GM12872 (cell line): ENCODE measurements around the gene GEMIN7.

Experiments
- CTCF ChIP-seq: IDR thresholded peaks from 3 replicates; pipeline ENCODE4 v1.5.1; 2011; ENCODE audit warnings: low read depth, mild to moderate bottlenecking, low read length, moderate library complexity; ENCODE audit not compliant: insufficient read depth

GEMIN7 gene

DNA sequence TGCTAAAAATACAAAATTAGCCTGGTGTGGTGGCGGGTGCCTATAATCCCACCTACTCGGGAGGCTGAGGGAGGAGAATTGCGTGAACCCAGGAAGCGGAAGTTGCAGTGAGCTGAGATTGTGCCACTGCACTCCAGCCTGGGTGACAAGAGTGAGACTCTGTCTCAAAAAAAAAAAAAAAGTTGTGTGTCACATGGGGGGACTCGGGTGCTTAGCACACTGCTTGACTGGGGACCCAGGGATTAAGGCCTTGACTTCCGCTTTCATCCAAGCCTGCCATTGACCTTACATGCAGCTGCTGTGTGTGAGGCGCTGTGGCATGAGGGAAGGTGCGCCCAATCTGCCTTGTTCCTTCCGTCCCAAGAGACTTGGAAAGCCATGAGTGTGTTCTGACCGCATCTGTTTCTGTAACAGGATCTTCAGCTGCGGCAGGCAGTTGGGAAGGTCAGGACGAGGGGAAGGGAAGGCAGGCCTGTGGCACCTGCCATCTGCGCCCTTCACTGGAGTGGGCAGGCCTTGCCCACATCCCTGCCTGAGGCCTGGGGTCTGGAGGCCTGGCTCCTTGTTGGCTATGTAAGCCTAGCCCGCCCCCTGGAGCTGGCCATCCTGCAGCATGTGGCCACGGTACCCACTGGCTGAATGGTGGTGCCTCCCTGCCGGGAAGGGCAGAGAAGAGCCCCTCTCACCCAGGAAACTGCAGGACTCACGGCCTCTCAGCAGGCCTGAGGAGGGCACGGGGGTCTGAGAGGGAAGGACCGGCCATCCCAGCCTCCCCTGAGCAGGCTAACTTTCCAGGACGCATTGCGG lies 37.0 kb downstream of the GEMIN7 start:
- no peak for TF ChIP-seq CTCF

DNA sequence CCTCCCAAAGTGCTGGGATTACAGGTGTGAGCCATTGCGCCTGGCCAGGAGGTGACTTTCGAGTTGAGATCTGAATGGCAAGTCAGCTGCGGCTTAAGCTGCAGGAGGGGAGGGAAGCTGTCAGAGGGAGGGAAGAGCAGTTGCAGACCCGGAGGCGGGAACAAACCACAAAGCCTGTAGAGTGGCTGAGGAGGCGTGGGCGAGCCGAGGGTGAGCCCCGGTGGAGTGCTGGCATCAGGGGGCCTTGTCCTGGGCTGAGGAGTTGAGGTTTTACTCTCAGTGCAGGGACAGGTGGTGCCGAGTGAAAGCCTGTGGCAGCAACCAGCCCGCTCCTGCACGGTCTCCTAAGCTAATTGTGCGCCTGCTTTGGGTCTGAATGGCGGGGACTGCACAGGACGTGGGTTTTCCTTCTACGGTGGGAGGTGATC lies 38.1 kb downstream of the GEMIN7 start:
- TF ChIP-seq CTCF = no peak

DNA sequence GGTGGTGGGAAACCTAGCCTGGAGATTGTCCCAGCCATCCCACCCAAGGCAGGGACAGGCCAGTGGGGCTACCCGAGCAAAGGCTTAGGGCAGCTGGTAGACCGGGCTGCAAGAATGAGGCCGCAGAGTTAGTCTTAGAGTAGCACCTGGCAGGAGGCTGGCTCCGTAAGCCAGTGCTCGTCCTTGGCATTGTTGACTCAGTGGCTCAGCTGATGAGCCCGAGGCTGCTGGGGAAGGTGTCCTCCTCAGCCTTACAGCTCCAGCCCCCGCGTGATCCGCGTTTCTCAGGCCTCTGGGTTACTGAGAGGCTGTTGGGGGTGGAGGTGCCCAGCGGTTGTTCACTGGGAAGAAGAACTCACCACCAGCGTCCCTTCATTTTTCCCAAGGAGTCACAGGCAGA lies 38.6 kb downstream of the GEMIN7 start:
- no peak for TF ChIP-seq CTCF

DNA sequence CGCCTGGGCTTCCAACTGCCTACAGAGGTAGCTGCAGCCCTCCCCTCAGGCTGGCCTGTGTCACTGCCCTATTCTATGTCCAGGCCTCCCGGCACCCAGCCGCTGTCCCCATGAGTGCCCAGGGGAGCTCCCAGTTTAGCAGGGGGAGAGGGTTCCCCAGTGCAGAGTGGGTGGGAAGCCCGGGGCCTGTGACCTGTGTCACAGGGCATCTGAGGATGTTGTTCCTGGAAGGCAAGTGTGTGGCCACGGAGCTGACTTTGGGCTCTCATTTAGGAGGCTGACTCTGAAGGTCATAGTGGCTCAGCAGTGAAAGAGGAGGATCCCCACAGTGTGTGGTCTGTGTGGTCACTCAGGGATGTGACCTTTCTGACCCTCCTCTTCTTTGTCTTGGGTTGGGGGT lies 39.0 kb downstream of the GEMIN7 start:
- TF ChIP-seq CTCF = no peak

DNA sequence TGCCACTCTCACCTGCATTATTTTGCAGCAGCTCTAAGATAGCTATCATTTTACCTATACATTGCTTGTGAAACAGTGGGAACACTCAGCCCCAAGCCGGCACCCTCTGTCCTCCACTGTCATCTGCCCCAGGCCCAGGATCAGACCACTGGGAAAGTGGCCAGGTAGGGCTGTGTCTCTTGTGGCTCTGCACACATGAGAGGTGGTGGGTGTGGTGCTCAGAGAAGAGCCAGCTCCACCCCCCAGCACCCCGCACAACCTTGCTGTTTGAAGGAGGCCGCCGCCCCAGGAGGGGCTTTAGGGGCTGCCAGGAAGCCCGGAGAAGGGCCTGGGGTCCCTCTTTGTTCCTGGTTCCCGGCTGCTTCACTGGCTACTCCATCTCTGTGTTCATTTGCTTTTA lies 40.5 kb downstream of the GEMIN7 start:
- no peak for TF ChIP-seq CTCF

DNA sequence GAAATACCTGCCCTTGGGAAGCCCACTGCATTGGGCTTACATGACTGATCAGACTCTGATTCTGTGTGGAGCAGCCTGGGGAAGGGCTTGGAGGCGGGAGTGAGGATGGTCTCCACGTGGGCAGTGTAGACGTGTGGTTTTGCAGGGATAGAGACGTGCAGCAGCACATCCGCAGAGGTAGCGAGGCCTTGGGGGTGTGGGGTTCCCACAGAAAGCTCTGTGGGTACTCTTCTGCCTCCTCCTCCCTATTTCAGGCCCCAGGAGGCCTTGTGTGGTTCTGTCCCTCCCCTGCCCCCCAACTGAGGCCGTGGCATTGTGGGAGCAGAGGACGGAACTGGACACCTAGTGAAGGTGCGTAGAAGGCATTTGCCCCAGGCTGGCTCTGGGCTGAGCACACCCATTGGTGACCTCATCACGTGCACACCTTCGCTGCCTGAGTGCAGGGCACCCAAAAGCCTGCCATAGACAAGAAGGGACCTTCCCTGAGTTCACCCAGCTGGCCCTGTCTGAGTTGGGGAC lies 42.8 kb downstream of the GEMIN7 start:
- TF ChIP-seq CTCF = no peak

DNA sequence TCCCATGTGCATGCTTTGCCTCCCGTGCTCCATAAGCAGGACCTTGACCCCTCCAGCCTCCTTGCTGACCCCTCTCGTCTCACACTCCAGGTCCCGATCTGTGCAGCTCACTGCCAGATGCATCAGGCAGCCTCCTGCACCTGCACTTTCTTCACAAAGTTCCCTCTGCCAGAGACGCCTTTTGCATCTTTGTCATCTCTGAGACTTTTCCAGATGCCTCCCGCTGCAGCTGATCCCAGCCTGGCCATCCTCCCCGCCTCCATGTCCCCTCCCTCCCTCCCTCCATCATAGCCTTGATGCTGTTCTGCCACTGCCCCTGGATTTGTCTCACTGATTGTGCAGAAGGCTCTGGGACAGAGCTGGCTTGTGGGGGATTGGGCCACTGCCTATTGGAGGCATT lies 43.8 kb downstream of the GEMIN7 start:
- no peak for TF ChIP-seq CTCF
